ENCODE measurements around the gene STYXL1. TPM values are rescaled to one million over a fixed set of nuclear protein-coding genes. Genes with fewer than 3 reads are reported as not detected.

Gene STYXL1
- total RNA-seq, 1 donor from 2014 or later = 71.7 TPM

DNA sequence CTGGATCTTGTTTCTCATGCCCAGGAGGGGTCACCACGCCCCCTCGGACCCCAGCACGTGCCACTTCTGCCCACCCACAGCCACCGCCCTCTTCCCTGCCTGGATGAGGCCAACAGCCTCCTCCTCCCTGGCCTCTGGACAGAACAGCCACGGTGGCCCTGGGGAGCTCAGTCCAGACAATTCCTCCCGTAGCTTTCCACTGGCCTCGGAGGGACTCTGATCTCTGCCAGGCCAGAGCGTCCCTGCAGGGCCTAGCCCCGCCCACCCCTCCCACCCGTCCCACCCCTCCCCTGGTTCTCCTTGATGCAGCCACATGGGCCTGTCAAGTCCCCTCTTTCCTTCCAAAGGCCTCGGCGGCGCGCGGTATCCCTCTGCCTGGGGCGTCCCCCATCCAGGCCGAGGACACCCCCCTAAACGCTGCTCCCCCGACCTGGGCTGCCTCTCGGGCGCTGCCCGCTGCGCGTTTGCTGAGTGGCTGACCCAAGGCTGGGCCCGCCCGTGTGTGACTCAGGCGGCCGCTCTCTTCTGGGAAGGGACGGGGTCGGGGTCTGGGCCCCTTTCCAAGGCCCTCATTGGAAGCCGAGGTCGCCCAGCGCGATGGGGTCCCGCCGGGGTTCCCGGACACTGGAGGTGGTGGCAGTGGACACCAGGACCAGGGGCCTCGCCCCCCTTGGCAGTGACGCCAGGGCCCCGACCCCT is 54.0 kb downstream of the STYXL1 start:
- Histone ChIP-seq H3K27me3 (ENCODE audit: control insufficient read depth, insufficient read depth, low read length) (no peaks in the 10 kb centered on the region), H3K36me3 (ENCODE audit: control insufficient read depth, insufficient read depth, low read length) (no peaks in the 10 kb centered on the region), H3K4me3 (ENCODE audit: low read depth, low read length) (peak overlapping the region; percentile 79)
- DNase-seq (ENCODE audit: low read depth) = no peak
- TF ChIP-seq, protein P1, sequence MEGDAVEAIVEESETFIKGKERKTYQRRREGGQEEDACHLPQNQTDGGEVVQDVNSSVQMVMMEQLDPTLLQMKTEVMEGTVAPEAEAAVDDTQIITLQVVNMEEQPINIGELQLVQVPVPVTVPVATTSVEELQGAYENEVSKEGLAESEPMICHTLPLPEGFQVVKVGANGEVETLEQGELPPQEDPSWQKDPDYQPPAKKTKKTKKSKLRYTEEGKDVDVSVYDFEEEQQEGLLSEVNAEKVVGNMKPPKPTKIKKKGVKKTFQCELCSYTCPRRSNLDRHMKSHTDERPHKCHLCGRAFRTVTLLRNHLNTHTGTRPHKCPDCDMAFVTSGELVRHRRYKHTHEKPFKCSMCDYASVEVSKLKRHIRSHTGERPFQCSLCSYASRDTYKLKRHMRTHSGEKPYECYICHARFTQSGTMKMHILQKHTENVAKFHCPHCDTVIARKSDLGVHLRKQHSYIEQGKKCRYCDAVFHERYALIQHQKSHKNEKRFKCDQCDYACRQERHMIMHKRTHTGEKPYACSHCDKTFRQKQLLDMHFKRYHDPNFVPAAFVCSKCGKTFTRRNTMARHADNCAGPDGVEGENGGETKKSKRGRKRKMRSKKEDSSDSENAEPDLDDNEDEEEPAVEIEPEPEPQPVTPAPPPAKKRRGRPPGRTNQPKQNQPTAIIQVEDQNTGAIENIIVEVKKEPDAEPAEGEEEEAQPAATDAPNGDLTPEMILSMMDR (IDR thresholded peaks at IDR 0.05; ENCODE audit: insufficient read depth, low read length, poor library complexity, severe bottlenecking) = no peak

DNA sequence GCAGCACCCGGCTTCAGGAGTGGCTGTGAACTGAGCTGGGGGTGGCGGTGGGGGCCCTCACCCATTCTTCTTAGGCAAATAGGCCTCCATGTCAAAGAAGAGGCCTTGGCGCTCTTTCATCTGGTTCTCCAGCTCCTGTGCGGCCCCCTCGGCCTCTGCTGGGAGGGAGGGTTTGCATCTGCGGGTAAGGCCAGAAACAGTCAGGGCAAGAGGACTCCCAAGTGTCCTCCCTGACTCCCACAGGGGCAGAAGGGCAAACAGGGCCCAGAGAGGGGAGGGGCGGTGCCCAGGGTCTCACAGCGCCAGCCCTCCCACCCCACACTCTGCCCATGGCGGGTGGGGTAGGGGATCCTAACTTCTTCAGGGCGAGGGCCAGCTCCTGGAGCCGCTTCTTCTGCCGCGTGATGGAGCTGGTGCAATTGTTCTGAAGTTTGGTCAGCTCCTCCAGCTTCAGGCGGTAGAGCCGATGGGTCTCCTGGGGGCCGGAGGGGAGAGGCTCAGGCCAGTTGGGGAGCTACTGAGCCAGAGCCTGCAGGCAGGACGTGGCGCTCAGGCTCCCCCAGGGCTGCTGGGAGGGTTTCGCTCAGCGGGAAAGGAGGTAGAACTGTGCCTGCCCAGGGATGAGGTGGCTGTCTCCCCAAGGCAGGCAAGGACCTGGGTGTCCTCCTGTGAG is 55.6 kb downstream of the STYXL1 start:
- no peak overlapping the region for H3K4me3 ChIP-seq (ENCODE audit: low read depth, low read length)
- no peaks in the 10 kb centered on the region for H3K36me3 ChIP-seq (ENCODE audit: control insufficient read depth, insufficient read depth, low read length)
- no peak for DNase-seq (ENCODE audit: low read depth)
- TF ChIP-seq, protein P1 (IDR thresholded peaks at IDR 0.05; ENCODE audit: insufficient read depth, low read length, poor library complexity, severe bottlenecking) = no peak
- no peaks in the 10 kb centered on the region for H3K27me3 ChIP-seq (ENCODE audit: control insufficient read depth, insufficient read depth, low read length)

DNA sequence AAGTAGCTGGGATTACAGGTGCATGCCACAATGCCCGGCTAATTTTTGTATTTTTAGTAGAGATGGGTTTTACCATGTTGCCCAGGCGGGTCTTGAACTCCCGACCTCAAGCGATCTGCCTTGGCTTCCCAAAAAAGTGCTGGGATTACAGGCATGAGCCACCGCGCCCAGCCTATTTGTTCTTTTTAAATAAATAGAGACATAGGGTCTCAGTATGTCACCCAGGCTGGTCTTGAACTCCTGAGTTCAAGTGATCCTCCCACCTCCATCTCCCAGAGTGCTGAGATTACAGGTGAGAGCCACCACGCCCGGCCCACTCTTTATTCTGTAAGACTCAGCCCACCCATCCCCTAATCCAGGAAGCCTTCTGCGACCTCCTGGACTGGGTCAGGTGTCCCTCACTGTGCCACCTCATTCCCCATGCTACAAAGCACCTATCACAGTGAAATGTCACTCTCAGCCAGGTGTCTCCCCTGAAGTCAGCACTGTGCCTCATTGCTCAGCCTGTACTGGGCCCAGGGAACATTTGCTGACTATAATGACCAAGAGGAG is 56.2 kb downstream of the STYXL1 start:
- H3K27me3 ChIP-seq (ENCODE audit: control insufficient read depth, insufficient read depth, low read length) = no peaks in the 10 kb centered on the region
- no peak overlapping the region for H3K4me3 ChIP-seq (ENCODE audit: low read depth, low read length)
- no peak for DNase-seq (ENCODE audit: low read depth)
- H3K36me3 ChIP-seq (ENCODE audit: control insufficient read depth, insufficient read depth, low read length) = no peaks in the 10 kb centered on the region
- TF ChIP-seq, protein P1 (IDR thresholded peaks at IDR 0.05; ENCODE audit: insufficient read depth, low read length, poor library complexity, severe bottlenecking) = no peak

DNA sequence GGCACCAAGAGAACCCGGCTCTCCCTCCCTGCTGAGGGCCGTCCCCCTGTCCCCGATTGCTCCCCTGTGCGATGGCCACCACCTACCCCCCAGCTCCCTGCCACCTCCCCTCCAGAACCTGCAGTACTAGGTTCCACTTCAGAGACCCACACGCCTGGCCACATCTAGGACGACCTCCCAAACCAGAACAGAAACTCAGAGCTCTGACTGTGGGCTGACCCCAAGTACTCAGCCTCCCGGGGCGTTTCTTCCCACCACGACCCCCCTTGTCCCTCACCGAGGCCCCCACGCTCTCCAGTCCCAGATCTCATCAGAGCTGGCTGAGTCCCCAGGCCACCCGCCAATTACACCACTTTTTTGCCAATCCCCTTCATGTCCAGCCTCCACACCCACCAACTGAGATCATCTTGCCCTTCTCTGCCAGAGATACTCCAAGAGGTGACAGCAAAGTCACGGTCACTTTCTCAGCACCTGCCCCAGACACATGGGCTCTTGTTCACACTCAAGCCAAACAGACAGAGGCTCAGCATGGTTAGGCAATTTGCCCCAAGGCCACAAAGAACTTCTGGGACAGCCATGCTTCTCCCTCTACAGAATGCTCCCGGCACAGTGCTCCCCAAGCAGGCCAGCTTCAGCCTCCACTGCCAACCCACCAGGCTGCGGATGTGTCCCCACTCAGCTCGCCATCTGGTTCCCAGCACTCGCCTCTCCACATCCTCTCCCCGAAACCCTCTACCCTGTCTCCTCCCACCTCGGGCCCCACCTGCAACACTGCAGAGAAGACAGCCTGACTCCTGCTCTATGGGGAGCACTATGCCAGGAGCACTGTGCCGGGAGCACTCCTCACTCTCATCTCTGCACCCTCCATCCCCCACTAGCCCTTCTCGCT is 58.1 kb downstream of the STYXL1 start:
- H3K36me3 ChIP-seq (ENCODE audit: control insufficient read depth, insufficient read depth, low read length) = no peaks in the 10 kb centered on the region
- TF ChIP-seq, protein P1 (IDR thresholded peaks at IDR 0.05; ENCODE audit: insufficient read depth, low read length, poor library complexity, severe bottlenecking) = no peak

DNA sequence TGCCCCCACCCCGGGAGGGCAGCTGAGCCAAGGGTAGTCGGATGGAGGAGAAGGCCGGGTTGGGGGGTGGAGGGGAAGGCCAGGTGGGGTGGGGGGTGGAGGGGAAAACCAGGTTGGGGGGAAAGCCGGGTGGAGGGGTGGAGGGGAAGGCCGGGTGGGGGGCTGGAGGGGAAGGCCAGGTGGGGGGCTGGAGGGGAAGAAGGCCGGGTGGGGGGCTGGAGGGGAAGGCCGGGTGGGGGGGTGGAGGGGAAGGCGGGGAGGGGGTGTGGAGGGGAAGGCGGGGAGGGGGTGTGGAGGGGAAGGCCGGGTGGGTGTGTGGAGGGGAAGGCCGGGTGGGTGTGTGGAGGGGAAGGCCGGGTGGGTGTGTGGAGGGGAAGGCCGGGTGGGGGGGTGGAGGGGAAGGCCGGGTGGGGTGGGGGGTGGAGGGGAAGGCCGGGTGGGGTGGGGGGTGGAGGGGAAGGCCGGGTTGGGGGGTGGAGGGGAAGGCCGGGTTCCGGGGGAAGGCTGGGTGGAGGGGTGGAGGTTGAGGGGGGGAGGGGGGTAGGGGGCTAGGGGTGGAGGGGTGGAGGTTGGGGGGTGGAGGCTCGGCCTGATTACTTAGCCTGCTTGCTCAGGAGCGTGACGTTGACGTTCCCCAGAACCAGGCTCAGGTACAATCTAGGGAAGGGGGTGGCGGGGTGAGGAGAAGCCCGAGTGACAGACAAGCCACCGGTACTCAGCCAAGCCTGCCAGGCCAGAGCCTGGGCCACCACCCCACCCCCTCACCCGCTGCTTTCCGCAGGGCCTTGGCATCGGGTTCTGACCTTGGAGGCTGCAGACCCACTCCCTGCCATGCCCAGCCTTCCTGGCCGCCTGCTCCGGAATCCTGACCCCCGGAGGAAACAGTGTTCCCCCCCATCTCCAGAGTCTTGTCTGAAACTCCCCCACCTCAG is 59.0 kb downstream of the STYXL1 start:
- Histone ChIP-seq H3K27me3 (ENCODE audit: control insufficient read depth, insufficient read depth, low read length) (no peaks in the 10 kb centered on the region), H3K36me3 (ENCODE audit: control insufficient read depth, insufficient read depth, low read length) (no peaks in the 10 kb centered on the region), H3K4me3 (ENCODE audit: low read depth, low read length) (no peak overlapping the region)
- TF ChIP-seq, protein P1 (IDR thresholded peaks at IDR 0.05; ENCODE audit: insufficient read depth, low read length, poor library complexity, severe bottlenecking) = no peak
- no peak for DNase-seq (ENCODE audit: low read depth)

More for the DNA sequence above, 58.1 kb downstream of the STYXL1 start:
- no peaks in the 10 kb centered on the region for H3K27me3 ChIP-seq (ENCODE audit: control insufficient read depth, insufficient read depth, low read length)
- DNase-seq (ENCODE audit: low read depth) = no peak
- no peak overlapping the region for H3K4me3 ChIP-seq (ENCODE audit: low read depth, low read length)

Data from kidney epithelial cell (primary cell).